Body of pancreas (tissue), 4 donors: ENCODE results near the gene PIK3AP1. TPM values are rescaled to one million over a fixed set of nuclear protein-coding genes. Genes with fewer than 3 reads are reported as not detected.
"Not testable (repeated sequence)": the region's sequence is repeated elsewhere in the genome, so short reads cannot be mapped to it uniquely, and the experiment has no call there.

Experiments
- ATAC-seq: fragments of 150-250 bp; one replicate; pipeline ENCODE4 v1.9.1; 2016
- DNase-seq, 4 donors: peaks; one replicate each; pipeline ENCODE4 v3.0.0-alpha.2; 2019
- H3K27ac ChIP-seq, 4 donors: fragments of 200-600 bp; sonication (generic); 1 replicate in 3 of 4; 2 replicates in 1 of 4; pipeline versions ENCODE4 v1.5.1 to v1.6.1; 2016 to 2019; ENCODE audit warnings: mild to moderate bottlenecking in 1 of 4, mixed read lengths in 1 of 4, moderate library complexity in 1 of 4
- H3K27me3 ChIP-seq, 2 donors: fragments of 200-600 bp; sonication (generic); one replicate each; pipeline ENCODE4 v1.6.0; 2016; ENCODE audit warnings: mild to moderate bottlenecking in 1 of 2
- H3K36me3 ChIP-seq, 2 donors: fragments of 200-600 bp; sonication (generic); replicated peaks in 1 of 2; 2 replicates each; pipeline ENCODE4 v1.5.1; 2016; ENCODE audit warnings: low read depth in 2 of 2; ENCODE audit not compliant: insufficient read depth in 1 of 2
- H3K4me1 ChIP-seq: fragments of 200-600 bp; sonication (generic); one replicate; pipeline ENCODE4 v1.6.0; 2016
- H3K4me3 ChIP-seq, 2 donors: fragments of 200-600 bp; sonication (generic); 1 replicate in 1 of 2; 2 replicates in 1 of 2; pipeline ENCODE4 v1.5.1; 2016 to 2019
- H3K9me3 ChIP-seq, 3 donors: fragments of 200-600 bp; sonication (generic); 1 replicate in 2 of 3; 2 replicates in 1 of 3; pipeline ENCODE4 v1.5.1; 2016
- POLR2A ChIP-seq, 3 donors: fragments of 450-650 bp; IDR thresholded peaks; one replicate each; pipeline ENCODE4 v1.6.1; 2016; ENCODE audit warnings: antibody characterized with exemption in 3 of 3, mild to moderate bottlenecking in 2 of 3
- WGBS, 2 donors: methylation state at CpG; one replicate each; pipeline ENCODE4 v1.1.5; 2017; 5-methylcytosine and 5-hydroxymethylcytosine counted together
- intact Hi-C: fragments of 100-400 bp; cut with DNase I; formaldehyde crosslinking; loops from one replicate; pipeline ENCODE4 v1.15.1; 2023
- total RNA-seq, 2 donors: library from RNA; depleted of rRNA; stranded (reverse); fragments of >200 nt; gene quantifications; one replicate each; pipeline ENCODE4 v1.1.0, GENCODE V29; 2016
- TF ChIP-seq, protein P1 (sequence below), 7 experiments: fragments of 450-650 bp in 4 of 7; fragments of 200-600 bp in 3 of 7; sonication (generic) in 3 of 7; IDR thresholded peaks; one replicate each; pipeline ENCODE4 v1.5.1; 2016 to 2019; ENCODE audit warnings: antibody characterized with exemption in 7 of 7

Gene PIK3AP1
- total RNA-seq, 2 donors from 2014 or later = 28.0 to 37.2 TPM

DNA sequence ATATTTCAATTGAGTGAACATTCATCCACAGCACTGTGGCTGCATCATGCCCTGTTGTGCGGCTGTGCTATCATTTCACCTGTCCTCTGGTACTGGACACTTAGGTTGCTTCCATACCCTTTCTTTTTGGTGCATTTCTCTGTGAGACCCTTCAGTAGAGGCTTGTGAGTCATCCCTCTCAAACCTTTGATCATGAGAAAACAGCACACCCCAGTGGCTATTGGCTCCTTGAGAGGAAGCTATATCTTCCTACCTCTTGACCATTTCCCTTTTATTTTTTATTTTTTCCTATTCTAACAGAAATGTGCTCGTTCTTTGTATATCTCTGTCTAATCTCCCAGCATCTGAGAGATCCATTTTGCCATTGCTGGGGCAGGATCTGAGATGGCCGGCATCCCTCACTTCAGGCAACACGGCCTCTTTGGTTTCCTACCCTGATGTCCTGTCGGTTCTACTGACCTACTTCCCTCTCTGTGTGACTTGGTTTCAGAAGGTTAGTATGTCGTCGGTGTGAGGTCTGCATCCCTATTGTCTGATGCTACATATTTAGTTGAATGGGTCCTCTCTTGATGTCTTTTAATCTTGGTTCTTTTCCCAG is 23.8 kb upstream of the PIK3AP1 start:
- Histone ChIP-seq H3K4me1 (no peaks in the 10 kb centered on the region), H3K4me3 (no peak overlapping the region), H3K27me3 (no peaks in the 10 kb centered on the region), H3K27ac (no peak overlapping the region), H3K9me3 (no peaks in the 10 kb centered on the region), H3K36me3 (no peaks in the 10 kb centered on the region)
- TF ChIP-seq, protein P1, sequence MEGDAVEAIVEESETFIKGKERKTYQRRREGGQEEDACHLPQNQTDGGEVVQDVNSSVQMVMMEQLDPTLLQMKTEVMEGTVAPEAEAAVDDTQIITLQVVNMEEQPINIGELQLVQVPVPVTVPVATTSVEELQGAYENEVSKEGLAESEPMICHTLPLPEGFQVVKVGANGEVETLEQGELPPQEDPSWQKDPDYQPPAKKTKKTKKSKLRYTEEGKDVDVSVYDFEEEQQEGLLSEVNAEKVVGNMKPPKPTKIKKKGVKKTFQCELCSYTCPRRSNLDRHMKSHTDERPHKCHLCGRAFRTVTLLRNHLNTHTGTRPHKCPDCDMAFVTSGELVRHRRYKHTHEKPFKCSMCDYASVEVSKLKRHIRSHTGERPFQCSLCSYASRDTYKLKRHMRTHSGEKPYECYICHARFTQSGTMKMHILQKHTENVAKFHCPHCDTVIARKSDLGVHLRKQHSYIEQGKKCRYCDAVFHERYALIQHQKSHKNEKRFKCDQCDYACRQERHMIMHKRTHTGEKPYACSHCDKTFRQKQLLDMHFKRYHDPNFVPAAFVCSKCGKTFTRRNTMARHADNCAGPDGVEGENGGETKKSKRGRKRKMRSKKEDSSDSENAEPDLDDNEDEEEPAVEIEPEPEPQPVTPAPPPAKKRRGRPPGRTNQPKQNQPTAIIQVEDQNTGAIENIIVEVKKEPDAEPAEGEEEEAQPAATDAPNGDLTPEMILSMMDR (IDR thresholded peaks at IDR 0.05) = peak; percentile 10 to 53 (median 34)
- TF ChIP-seq POLR2A (IDR thresholded peaks at IDR 0.05) = no peak
- WGBS, 2 donors = 44 to 72% methylated on average over 7 of the region's 7 CpGs
- no peak for ATAC-seq
- intact Hi-C loops = no loop called here
- DNase-seq = peak in 2 of 4 donors; percentile 21 to 26

DNA sequence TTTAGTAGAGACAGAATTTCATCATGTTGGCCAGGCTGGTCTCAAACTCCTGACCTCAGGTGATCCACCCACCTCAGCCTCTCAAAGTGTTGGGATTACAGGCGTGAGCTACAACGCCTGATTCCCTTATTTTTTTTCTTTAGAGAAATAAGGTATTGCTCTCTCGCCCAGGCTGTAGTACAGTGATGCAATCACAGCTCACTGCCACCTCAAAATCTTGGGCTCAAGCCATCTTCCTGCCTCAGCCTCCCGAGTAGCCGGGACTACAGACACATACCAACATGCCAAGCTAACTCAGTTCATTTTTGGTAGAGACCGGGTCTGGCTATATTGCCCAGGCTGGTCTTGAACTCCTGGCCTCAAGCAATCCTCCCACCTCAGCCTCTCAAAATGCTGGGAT is 21.2 kb upstream of the PIK3AP1 start:
- H3K9me3 ChIP-seq, H3K27me3 ChIP-seq, H3K4me1 ChIP-seq, DNase-seq, H3K36me3 ChIP-seq, intact Hi-C loops, H3K4me3 ChIP-seq, ATAC-seq: not testable (repeated sequence)
- peak overlapping the region in 1 of 4 donors; percentile 65 for H3K27ac ChIP-seq
- 47 to 68% methylated on average over 6 of the region's 6 CpGs for WGBS, 2 donors

DNA sequence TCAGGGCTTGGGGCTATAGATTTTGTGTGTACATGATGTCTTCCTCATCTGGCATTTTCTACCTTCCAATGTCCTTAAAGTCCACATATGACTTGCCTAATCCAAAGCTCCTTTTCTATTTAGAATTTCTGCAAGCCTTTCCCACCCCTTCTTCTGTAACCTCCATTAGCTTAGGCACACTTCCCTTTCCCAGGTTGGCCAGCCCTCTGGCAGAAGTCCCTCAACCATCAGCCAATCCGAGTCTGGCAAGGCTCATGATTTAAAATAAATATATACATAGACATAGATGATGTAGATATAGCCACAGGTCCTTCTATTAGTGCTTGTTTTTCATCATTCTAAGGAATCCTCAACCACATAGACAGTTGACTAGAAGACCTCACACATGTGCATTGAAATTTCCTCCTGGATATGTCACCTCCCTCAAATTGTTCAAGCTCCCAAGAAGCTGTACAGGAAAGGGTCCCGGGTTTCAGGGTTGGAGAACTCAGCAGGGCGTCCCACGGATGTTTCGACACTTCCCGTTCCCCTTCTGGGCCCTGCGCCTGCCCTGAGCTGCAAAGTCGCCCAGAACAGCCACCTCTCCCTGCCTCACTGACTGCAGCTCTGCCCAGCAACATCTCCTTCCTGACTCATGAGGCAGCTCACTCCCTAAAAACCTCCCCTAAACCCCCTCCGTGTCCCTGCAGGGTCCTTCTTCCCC is 20.4 kb upstream of the PIK3AP1 start:
- TF ChIP-seq, protein P1 (IDR thresholded peaks at IDR 0.05) = no peak
- DNase-seq (peak in 2 of 4 donors; percentile 10 to 68), ATAC-seq (no peak)
- Histone ChIP-seq H3K4me3 (no peak overlapping the region), H3K36me3 (no peaks in the 10 kb centered on the region), H3K27me3 (no peaks in the 10 kb centered on the region), H3K4me1 (no peaks in the 10 kb centered on the region), H3K9me3 (no peaks in the 10 kb centered on the region), H3K27ac (peak overlapping the region in 1 of 4 donors; percentile 65)
- 49 to 74% methylated on average over 8 to 9 of the region's 9 CpGs for WGBS, 2 donors
- intact Hi-C loops = no loop called here

DNA sequence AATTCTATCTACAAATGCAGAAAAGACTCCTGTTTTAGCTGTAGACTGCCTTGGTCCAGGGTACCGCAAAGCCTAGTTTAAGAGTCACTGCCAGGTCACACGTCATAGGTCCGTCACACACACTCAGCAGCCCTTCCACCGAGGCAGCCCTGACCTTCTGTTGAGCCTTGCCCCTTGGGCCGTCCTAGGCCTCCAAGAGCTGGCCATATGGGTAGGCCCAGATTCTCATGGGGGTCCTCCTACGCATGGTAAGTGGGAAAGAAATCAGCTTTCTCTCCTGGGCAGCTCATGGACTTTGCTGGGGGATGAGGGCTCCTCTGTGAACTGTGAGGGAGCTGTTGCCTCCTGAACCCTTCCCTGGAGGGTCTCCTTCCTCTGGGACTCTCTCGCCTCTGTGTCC is 19.8 kb upstream of the PIK3AP1 start:
- no peaks in the 10 kb centered on the region for H3K36me3 ChIP-seq
- no peak for TF ChIP-seq POLR2A (IDR thresholded peaks at IDR 0.05)
- TF ChIP-seq, protein P1 (IDR thresholded peaks at IDR 0.05) = no peak
- H3K27ac ChIP-seq = peak overlapping the region in 1 of 4 donors; percentile 65
- no peaks in the 10 kb centered on the region for H3K9me3 ChIP-seq
- H3K4me1 ChIP-seq = no peaks in the 10 kb centered on the region
- H3K4me3 ChIP-seq = no peak overlapping the region
- WGBS, 2 donors = 92 to 93% methylated on average over 6 to 7 of the region's 7 CpGs
- intact Hi-C loops = no loop called here
- DNase-seq (no peak), ATAC-seq (no peak)
- H3K27me3 ChIP-seq = no peaks in the 10 kb centered on the region

DNA sequence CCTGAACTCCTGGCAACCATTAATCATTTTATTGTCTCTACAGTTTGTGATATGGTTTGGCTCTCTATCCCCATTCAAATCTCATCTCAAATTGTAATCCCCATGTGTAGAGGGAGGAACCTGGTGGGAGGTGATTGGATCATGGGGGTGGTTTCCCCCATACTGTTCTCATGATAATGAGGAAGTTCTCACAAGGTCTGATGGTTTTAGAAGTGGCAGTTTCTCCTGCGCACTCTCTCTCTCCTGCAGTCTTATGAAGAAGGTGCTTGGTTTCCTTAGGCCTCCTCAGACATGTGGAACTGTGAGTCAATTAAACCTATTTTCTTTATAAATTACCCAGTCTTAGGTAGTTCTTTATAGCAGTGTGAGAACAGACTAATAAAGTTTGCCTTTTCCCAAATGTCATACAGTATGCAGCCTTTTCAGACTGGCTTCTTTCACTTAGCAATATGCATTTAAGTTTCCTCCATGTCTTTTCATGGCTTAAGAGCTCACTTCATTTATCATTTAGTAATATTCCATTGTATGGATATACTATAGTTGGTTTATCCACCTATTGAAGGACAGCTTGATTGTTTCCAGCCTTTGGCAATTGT is 17.1 kb upstream of the PIK3AP1 start:
- DNase-seq, H3K4me1 ChIP-seq, H3K27me3 ChIP-seq, H3K36me3 ChIP-seq, H3K27ac ChIP-seq, H3K9me3 ChIP-seq, H3K4me3 ChIP-seq, ATAC-seq, intact Hi-C loops: not testable (repeated sequence)
- WGBS, 2 donors = 76 to 95% methylated on average over 1 of the region's 1 CpG
